Measurements from ENCODE around the gene DNAH17. TPM values are rescaled to one million over a fixed set of nuclear protein-coding genes. Genes with fewer than 3 reads are reported as not detected.

The DNAH17 gene
- total RNA-seq, 1 donor from 2014 or later, result 0.40 TPM

DNA sequence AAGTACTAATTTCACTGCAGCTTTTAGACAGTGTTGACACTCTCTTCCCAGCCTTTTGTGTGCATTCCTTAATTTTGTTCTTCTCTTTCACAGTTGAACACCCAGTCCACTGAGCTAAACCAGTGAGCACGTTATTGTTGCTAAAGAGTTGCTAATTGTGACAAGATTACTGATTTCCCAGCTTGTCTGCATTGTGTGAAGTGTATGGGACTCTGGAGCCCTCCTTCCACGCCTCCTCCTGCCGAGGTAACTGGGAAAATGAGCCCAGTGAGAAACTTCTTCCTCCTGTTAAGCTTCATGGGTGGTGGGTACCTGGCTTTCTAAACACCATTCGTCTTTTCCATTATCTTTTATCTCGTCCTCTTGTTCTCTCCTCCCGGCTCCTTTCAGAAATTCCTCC is 29.8 kb upstream of the DNAH17 start:
- intact Hi-C loops (cut with DNase I), result no loop called here
- no peak for ATAC-seq
- no peak for DNase-seq (ENCODE audit: low spot score)

- intact Hi-C loops (cut with DNase I), result no loop called here
- DNase-seq (ENCODE audit: low spot score), result no peak
- ATAC-seq, result no peak
Measured at GRCh38 chr17:78605886-78606285, 28.7 kb upstream of the DNAH17 start.

DNA sequence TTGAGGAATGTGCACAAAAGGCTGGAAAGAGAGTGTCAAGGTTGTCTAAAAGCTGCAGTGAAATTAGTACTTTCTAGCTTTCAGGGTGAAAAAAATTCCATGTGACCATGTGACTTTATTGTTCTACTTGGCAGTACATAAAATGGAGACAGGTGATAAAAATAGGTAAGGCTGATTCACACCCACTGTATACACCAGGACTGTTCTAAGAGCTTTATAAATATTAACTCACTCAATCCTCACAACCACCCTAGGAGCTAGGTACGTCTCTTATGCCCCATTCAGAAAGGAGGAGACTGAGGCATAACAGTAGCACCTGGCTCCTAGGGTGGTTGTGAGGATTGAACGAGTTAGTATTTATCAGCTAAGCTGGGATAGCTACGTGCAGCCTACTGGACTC is 28.2 kb upstream of the DNAH17 start:
- ATAC-seq (no peak), DNase-seq (ENCODE audit: low spot score) (no peak)
- intact Hi-C loops (cut with DNase I), result no loop called here

DNA sequence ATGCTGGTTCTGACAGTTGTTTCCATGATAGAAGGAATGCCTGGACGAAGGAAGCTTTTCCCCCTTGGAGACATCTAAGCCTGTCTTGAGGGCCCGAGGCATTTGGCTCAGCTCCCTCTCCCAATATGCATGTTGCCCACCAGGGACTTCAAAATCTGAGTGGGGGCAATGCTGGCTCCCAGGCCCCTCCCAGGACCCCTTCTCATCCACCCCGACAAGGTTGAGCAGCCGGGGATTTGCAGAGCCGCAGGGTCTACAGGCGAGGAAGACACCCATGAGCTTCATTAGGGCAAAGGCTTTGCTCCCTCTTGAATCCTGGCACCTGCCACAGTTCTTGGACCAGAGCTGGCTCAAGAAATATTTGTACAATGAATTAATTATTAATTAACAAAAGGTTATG is 25.1 kb upstream of the DNAH17 start:
- DNase-seq (ENCODE audit: low spot score) (no peak), ATAC-seq (no peak)
- intact Hi-C loops (cut with DNase I), result no loop called here

DNA sequence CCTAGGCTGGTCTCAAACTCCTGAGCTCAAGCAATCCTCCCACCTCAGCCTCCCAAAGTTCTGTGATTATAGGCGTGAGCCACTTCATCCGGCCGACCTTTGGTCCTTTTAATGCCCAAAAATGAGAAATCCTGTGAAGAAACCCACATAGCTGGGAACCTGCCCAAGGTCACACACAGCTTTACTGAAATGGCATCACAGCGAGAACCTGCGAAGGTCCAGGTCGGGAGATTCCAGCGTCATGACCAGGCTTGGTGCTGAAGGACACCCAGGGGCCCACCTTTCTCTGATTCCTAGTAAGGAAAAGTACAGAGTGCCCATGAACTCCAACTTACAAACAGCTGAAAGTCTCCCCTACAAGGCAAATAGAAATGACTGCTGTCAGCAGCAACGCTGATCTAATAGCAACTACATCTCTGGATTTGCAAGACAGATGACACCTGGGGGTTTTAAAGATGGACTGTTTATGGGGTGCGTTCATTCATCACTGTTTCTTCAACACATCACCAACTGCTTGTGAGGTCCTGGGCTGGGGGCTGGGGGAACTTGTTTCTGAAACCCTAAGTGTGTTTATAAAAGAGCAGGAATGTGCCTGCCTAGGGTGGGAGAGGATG is 24.5 kb upstream of the DNAH17 start:
- intact Hi-C loops (cut with DNase I), result no loop called here
- DNase-seq (ENCODE audit: low spot score) (no peak), ATAC-seq (no peak)

GRCh38 chr17:78600181-78600721 is 23.1 kb upstream of the DNAH17 start:
- ATAC-seq (no peak), DNase-seq (ENCODE audit: low spot score) (no peak)
- intact Hi-C loops (cut with DNase I), result no loop called here

- intact Hi-C loops (cut with DNase I), result no loop called here
- DNase-seq (ENCODE audit: low spot score), result no peak
- no peak for ATAC-seq
Measured at GRCh38 chr17:78599419-78599818, 22.2 kb upstream of the DNAH17 start.

GRCh38 chr17:78598013-78598471 is 20.8 kb upstream of the DNAH17 start:
- ATAC-seq (no peak), DNase-seq (ENCODE audit: low spot score) (no peak)
- intact Hi-C loops (cut with DNase I), result no loop called here

DNA sequence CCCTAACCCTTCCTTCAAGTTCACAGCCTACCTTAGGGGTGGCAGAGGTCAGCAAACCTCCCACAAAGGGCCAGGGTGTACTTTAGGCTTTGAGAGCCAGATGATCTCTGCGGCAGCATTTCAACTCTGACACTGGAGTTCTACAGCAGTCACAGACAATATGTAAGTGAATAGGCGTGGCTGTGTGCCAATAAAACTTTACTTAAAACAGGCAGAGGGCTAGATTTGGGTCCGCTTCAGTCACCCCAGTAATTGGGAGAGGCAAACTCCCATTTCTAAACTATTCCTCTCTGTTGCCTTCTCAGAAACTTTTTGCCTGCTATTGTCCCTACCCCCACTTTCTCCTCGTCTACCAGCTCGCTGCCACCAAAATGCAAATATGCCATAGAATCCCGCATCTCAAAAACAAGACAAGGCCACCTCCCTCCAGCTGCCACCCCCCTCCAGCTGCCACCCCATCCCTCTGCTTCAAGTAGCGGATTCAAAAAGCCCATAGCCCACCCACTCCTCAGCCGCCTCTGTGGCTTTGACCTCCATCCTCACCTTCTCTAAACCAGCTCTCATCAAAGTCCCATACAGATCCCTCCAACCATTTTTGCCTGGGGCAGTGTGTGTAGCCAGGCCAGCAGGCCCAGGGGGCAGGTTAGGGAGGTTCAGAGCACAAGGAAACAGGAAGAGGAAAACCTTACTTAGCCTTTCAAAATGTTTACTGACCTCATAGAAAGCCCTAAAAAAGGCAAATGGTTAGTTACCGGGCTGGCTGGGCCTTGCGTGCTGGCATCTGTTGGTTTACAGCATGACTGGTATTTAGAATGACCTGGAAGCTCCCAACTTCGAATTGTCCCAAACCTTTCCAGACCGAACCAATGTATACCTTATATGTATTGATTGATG is 19.9 kb upstream of the DNAH17 start:
- intact Hi-C loops (cut with DNase I), result no loop called here
- DNase-seq (ENCODE audit: low spot score), result no peak
- no peak for ATAC-seq

- no peak for DNase-seq (ENCODE audit: low spot score)
- intact Hi-C loops (cut with DNase I), result no loop called here
- no peak for ATAC-seq
Measured at GRCh38 chr17:78595135-78595810, 18.1 kb upstream of the DNAH17 start.

- peak; percentile 13 for ATAC-seq
Measured at GRCh38 chr17:78592991-78593329, 15.8 kb upstream of the DNAH17 start.

DNA sequence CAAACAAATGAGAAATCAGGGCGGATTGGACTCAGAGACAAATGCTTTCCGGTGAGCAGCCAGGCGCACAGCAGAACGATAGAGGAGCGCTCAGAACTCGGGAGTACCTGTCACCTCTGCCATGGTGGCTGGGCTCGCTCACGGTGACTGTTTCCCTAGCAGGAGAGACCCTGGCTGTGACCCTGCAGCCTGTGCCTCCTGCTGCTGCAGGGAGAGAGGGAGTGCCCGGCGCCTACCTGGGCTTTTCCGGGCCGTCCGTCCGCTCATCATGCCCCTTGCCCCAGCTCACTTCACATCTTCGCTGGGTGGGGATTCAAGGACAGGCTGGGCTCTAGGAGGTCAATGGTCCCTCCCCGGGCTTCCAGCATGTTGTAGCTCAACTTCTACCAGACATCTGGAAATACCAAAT is 14.1 kb upstream of the DNAH17 start:
- ATAC-seq, result no peak
- no peak for DNase-seq (ENCODE audit: low spot score)
- intact Hi-C loops (cut with DNase I), result no loop called here

More at GRCh38 chr17:78592991-78593329, 15.8 kb upstream of the DNAH17 start:
- intact Hi-C loops (cut with DNase I), result no loop called here
- no peak for DNase-seq (ENCODE audit: low spot score)

GRCh38 chr17:78589885-78590284 is 12.7 kb upstream of the DNAH17 start:
- intact Hi-C loops (cut with DNase I), result no loop called here
- DNase-seq (ENCODE audit: low spot score), result no peak
- ATAC-seq, result no peak

GRCh38 chr17:78589031-78589675 is 12.0 kb upstream of the DNAH17 start:
- intact Hi-C loops (cut with DNase I), result no loop called here
- ATAC-seq, result no peak
- DNase-seq (ENCODE audit: low spot score), result no peak

DNA sequence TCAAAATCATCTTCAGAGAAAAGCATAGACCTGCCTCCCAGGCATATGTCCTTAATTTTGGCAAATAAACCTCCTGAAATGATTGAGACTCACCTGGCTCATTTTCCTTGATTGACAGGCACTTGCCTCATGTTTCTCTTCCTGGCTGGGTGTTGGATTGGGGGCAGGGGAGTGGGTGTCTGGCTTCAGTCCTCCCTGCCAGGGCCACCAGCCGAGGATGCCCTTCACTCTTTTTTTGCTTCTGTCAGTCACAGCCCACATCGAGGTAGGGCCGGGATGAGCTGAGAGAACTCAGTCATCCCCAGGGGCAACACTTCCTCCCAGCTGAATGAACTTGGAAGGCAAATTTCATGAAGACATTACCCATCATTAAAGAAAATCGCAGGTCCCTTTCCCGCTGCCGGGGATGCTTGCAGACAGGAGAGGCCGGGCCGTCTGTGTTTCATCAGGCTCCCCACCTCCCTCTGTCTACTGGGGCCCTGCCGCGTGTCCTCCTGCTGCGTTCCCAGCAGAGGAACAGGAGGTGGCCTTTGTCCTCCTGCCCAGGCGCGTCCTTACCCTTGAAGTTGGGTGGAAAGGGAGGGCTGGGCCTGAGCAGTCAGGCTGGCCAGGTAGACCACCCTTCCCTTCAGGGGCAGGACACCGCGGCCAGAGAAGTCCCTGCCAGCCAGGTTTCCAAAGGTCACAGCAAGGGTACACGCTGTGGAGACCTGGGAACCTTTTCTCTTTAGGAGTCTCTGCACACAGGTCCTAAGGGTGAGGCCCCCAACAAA is 11.2 kb upstream of the DNAH17 start:
- intact Hi-C loops (cut with DNase I), result no loop called here
- no peak for ATAC-seq
- no peak for DNase-seq (ENCODE audit: low spot score)

- ATAC-seq (no peak), DNase-seq (ENCODE audit: low spot score) (no peak)
- intact Hi-C loops (cut with DNase I), result no loop called here
Measured at GRCh38 chr17:78585006-78585630, 7.9 kb upstream of the DNAH17 start.

DNA sequence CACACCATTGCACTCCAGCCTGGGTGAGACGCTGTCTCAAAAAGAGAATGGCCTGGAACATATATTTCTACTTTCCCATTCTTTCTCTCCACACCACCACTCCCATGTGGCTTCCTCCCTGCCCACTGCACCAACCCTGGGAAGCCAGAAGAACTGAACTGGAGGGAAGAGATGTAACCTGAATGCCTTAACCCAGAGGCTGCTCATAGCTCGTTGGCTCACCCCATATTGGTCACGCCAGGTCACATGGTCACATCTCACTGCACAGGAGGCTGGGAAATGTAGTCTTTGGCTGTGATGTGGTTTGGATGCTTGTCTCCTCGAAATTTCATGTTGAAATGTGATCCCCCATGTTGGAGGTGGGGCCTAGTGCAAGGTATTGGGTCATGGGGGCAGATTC is 5.9 kb upstream of the DNAH17 start:
- ATAC-seq, result no peak
- no peak for DNase-seq (ENCODE audit: low spot score)
- intact Hi-C loops (cut with DNase I), result no loop called here

DNA sequence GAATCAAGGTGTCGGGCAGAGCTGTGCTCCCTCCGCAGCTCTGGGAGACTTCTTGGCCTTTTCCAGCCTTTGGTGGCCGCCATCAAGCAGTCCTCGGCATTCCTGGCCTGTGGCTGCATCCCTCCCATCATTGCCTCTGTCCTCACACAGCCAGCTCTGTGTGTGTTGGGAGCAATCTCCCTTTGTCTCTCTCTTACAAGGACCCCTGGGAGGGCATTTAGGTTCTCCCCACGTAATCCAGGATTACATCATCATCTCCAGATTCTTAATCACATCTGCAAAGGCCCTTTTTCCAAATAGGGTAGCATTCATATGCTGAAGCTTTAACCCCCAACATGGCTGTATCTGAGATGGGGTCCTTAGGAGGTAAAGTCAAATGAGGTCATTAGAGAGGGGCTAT is 4.1 kb upstream of the DNAH17 start:
- no peak for ATAC-seq
- no peak for DNase-seq (ENCODE audit: low spot score)
- intact Hi-C loops (cut with DNase I), result no loop called here
